Measurements from ENCODE around the gene TGIF2LY.
"Not testable (repeated sequence)": the region's sequence is repeated elsewhere in the genome, so short reads cannot be mapped to it uniquely, and the experiment has no call there.

Gene TGIF2LY

DNA sequence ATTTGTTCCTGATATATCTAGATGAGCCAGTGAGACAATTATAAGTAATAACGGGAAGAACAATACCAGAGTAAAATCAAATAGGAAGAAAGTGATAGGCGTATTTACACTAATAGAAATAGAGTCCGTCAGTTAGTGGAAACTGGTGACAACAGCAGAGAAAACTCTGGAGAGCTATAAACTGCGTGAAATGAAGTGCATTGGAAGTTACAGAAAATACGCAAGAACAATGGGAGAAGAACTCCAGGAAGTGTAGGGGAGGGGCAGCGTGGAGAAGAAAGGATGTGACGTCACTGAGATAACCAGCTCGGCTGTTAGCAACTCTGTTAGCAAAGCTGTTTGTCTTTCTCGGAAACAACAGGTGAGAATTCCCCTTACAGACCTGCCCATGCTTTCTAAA, at the start of gene TGIF2LY:
TGIF2LY (plus strand) TSS at position 301 of the 400 bp plus-strand sequence. CDS start 178 bp downstream, outside the sequence.
- DNase-seq = not testable (repeated sequence)

All from activated CD4-positive, alpha-beta T cell treated with anti-CD3 and anti-CD28 coated beads, Interleukin-2, amount 50 U/mL, for 1 hour (primary cell).